ENCODE results near the gene ADGRF4.

Gene ADGRF4

DNA sequence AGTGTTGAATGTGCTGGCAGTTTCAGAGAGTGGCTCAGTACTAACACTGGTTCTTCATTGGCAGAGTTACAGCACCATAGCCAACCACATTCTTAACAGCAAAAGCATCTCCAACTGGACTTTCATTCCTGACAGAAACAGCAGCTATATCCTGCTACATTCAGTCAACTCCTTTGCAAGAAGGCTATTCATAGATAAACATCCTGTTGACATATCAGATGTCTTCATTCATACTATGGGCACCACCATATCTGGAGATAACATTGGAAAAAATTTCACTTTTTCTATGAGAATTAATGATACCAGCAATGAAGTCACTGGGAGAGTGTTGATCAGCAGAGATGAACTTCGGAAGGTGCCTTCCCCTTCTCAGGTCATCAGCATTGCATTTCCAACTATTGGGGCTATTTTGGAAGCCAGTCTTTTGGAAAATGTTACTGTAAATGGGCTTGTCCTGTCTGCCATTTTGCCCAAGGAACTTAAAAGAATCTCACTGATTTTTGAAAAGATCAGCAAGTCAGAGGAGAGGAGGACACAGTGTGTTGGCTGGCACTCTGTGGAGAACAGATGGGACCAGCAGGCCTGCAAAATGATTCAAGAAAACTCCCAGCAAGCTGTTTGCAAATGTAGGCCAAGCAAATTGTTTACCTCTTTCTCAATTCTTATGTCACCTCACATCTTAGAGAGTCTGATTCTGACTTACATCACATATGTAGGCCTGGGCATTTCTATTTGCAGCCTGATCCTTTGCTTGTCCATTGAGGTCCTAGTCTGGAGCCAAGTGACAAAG, 17.0 kb upstream of the ADGRF4 start:
- no peak for DNase-seq (ENCODE audit: low read depth in 2 of 2)

DNA sequence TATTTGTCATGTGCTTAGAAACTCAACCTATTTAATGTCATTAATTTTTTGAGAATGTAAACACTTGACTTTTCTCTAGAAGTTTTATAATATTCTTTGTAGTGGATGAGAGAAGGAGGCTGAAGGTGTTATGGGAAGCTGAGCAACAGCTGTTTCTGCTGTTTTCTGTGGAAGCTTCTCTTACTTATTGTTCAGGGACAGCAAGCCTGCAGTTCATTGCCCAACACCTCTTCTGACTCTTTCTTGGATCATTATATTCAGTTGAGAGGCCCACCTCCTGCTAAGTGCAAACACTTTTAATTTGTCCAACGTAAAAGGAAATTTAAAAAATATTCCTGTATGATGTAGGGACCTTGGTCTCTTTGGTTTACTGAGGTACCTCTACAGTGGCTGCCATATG, 12.0 kb upstream of the ADGRF4 start:
- no peak for DNase-seq (ENCODE audit: low read depth in 2 of 2)

DNA sequence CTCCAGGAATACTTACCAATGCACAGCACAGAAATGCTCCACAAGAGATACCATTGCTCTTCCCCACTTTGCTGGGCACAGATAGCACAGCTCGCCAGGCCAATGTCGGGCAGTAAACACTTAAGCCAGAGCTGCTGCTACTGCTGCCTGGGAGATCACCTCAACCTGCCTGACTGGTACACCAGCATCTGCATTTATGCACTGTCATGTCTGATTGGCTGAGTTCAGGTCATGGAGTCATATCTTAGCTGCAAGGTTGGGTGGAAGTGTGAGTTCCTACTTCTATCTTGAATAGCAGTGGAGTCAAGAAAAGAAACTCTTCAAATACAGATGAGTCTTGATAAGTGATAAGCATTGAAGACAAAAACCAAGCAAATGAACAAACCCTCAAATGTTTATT, 10.9 kb upstream of the ADGRF4 start:
- no peak for DNase-seq (ENCODE audit: low read depth in 2 of 2)

DNA sequence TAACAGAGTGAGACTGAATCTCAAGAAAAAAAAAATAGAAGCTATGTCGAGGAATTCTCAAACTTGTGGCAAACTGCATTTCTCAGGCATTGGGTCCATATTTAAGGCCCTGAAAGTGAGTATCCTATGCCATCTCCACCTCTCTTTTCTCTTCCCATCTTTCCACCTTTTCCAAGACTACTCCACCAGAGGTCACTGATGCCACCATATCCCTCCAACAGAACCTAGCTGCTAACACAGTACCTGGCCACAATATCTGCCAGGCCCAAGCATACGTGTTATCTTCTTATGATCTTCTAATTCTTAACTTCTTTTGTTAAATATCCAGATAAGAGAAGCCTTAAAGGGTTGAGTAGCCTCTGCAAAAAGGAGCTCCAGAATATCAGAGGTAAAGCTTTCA, 8.2 kb upstream of the ADGRF4 start:
- DNase-seq (ENCODE audit: low read depth in 2 of 2) = no peak

DNA sequence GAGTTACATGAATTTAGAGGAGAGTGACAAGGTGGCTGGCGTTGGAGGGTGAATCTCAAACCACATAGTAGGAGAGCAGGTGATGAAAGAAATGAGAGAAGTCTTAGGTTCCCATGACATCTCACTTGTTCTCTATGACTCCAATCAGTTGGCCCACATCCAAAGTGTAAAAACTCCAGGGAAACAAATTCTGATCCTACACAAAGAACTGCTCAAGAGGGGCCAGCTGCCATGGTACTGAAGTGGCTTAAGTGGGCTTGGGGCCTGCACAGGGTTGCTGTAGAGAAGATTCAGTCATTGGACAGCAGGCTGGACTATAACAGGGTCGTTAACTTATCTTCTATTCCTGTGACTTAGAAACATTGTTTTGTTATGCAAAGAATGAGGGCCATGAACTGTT, 7.6 kb upstream of the ADGRF4 start:
- no peak for DNase-seq (ENCODE audit: low read depth in 2 of 2)

DNA sequence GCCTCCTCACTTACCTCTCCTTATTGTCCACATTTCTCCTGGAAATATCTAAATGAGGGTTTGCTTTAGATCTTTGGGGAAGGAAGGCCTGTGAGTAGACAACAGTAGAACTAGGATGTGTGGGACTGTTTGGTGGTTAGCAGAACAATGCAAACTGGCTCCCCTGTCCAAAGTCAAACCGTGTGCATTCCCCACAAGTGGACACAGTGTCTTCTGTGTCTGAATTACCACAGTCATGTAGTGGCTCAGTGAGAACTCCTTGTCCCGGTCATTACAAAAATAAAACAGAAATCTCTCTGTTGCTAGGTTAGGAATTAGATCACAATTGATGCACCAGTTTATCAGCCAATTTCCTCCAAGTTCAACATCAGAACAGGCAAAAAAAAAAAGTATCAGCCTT, 455 bp upstream of the ADGRF4 start:
- no peak for DNase-seq (ENCODE audit: low read depth in 2 of 2)

DNA sequence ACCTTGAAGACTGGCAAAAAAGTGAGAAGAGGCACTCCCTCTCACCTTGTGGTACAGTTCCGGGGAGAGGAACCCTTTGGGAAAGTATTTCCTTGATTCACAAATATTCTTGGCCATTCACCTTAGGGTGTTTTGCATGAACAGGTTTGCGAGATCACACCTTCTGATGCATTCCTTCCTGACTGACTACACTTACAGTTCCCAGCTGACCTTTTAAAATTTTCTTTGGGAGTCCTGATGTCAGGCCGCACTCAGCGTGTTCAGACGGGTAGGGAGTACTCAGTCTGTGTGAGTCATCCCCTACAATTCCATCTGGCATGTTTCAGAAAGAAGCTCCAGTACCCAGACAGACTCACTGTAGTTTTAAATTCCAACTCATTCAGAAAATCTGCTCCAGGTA, 1.7 kb downstream of the ADGRF4 start:
- no peak for DNase-seq (ENCODE audit: low read depth in 2 of 2)

DNA sequence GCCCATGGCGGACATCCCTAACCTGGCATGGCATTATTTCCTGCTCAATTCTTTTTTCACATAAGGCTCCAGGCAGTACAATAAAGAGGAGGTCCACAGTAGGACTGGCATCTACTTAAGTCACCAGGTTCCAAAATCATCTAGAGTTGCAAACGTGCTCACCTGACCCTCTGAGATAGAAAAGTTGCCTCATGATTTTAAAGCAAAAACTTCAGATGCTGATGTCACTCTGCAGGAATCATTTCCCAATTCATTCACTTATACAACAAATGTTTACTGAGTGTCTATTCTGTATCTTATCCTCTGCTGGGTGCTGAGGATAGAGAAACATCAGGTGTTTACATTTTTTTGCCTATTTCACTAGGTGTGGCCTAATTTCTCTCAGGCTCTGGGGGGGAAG, 2.2 kb downstream of the ADGRF4 start:
- no peak for DNase-seq (ENCODE audit: low read depth in 2 of 2)

DNA sequence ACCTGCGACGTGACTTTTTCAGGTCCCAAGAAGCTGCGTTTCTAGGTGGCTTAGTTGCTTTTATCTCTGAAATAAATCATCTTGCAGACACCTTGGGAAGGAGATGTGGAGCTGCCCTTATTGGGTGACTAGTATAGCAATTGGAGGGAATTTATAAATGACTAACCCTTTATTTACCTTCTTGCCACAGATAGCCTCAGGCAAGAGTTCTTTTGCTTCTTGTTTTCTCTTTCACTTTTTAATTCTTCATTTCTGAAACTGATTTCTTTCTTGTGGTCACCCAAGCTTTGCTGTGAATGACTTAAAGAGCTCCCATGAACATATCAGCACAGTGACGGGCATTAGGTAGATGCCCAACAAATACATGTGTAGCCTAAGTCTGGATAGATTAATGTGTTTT, 3.0 kb downstream of the ADGRF4 start:
- no peak for DNase-seq (ENCODE audit: low read depth in 2 of 2)

DNA sequence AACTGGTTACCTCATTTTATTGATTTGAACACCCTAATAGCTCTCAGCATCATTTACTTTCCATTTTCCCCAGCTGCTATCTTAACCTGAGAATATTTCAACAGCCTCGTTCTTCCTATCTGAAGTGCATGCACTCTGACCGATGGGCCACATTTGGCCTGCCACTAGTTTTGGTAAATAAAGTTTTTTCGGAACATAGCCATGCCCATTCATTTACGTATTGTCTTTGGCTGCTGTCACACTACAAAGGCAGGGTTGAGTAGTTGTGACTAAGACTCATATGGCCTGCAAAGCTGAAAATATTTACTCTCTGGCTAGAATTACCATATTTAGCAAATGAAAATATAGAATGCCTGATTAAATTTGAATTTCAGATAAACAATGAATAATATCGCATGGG, 10.8 kb downstream of the ADGRF4 start:
- no peak for DNase-seq (ENCODE audit: low read depth in 2 of 2)

DNA sequence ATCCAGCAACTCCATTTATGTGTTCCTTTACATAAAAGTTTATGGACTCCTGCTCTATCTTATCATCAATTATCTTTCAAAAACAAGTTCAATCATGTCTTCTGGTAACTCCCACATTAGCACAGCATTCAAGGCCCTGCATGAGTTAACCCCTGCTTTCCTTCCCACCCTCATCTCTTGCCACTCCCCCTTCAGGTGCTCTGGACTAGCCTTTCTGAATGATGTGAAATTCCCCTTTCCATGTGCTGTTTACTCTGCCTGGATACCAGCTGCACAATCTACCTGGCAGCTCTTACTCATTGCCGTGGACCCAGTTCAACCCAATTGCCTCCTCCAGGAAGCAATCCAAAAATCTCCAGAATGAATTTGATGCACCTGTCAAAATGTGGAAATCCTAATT, 11.9 kb downstream of the ADGRF4 start:
- DNase-seq (ENCODE audit: low read depth in 2 of 2) = no peak

DNA sequence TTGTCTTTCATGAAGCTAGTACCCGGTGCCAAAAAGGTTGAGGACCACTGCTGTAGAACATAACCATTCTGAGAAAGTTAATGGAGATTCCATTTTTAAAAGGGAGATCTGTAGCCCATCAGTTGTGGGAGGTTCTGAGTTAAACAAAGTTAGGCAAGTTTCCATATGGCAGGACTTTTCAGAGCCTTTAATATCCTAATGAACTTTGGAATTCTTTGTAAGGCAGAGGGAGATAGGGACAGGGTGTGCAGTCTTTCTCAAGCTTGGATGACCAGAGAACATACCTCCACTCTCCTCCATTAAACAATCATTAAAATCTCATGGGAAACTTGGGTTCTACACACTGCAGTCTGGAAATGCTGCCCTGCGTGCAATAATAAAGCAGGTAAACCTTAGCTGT, 14.8 kb downstream of the ADGRF4 start:
- no peak for DNase-seq (ENCODE audit: low read depth in 2 of 2)

DNA sequence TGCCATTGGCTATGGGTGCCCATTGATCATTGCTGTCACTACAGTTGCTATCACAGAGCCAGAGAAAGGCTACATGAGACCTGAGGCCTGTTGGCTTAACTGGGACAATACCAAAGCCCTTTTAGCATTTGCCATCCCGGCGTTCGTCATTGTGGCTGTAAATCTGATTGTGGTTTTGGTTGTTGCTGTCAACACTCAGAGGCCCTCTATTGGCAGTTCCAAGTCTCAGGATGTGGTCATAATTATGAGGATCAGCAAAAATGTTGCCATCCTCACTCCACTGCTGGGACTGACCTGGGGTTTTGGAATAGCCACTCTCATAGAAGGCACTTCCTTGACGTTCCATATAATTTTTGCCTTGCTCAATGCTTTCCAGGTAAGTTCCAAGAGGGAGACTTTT, 16.4 kb downstream of the ADGRF4 start:
- DNase-seq (ENCODE audit: low read depth in 2 of 2) = no peak

DNA sequence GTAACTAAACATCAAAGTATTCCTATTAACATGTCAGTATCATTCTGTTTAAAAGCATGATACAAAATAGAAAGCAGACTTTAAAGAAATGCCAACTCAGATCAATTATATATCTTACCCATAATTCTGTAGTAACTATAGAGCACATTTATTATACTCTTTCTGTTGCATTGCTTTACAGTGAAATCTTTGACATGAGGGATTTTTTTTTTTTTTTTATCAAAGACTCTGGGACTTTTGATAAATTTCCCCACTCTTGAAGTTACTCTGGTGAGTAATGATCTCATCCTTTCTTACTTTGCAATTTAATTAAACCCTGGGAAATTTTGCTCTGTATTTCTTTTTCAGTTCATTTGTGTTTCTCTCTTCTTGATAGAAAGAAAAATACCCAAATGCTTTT, 17.4 kb downstream of the ADGRF4 start:
- DNase-seq (ENCODE audit: low read depth in 2 of 2) = no peak

DNA sequence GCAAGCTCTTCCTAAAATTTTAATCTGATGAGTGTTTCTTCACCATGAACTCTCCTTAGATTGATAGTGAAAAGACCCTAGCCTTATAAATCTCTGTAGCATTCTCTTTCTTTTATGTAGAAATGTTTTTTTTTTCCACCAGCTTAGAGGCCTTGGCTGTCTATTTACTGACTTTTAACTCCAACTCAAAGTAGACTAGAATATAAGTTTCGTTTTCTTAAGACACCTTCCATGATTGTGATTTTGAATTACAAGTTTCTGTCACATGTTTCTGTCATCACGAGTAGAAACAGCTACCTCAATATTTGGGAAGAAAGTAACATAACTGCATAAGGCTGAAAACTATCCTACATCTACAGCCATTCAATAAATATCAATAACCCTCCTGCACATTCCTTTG, 17.8 kb downstream of the ADGRF4 start:
- DNase-seq (ENCODE audit: low read depth in 2 of 2) = no peak

DNA sequence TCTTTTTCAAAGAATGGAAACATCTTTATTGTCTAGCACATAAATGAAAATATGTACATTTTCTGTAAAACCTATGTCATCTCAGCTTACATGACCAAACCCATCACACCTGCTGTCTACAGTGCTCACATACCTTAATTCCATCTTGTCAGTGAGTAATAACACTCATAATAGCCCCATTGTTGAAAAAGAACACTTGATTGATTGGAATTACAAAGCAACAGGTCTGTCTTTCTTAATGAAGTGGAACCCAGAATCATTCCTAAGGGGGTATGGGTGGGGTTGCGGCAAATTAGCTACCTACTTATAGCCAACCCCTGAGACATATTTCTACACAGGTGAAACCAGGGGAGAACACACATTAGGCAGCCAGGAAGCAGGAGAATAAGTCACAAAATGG, 20.2 kb downstream of the ADGRF4 start:
- DNase-seq (ENCODE audit: low read depth in 2 of 2) = no peak

DNA sequence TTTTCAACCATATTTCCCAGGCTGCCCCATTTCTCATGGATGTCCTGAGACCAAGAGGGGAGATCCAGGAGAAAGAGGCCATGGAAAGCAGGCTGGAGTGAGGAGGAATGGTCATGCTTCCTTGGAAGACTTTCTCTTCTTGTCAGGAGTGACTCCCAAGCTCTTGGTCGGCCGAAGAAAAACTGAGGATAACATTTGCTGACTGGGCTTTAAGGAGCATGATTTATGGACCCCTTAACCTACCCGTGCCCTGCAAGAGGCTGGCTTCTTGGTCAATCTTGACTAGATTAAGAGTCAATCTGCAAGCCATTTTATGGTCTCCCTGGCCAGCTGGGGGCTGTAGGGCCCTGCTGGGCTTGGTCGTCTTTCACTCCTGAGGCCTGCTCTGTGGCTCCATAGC, 22.8 kb downstream of the ADGRF4 start:
- no peak for DNase-seq (ENCODE audit: low read depth in 2 of 2)

DNA sequence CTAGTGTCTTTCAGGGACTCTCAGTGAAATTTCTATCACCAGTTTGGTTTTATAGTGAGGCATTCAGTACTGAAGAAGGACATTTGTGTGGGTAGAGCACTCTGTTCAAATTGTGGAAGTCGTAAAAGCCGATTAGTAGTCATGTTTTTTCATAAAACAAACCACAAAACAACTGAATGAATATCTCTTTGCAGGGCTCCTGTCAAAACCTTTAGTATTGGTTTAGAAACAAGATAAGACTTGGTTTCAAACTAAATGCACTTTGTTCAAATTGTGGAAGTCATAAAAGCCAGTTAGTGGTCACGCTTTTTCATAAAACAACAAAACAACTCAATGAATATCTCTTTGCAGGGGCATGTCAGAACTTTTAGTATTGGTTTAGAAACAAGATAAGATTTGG, 23.8 kb downstream of the ADGRF4 start:
- no peak for DNase-seq (ENCODE audit: low read depth in 2 of 2)

DNA sequence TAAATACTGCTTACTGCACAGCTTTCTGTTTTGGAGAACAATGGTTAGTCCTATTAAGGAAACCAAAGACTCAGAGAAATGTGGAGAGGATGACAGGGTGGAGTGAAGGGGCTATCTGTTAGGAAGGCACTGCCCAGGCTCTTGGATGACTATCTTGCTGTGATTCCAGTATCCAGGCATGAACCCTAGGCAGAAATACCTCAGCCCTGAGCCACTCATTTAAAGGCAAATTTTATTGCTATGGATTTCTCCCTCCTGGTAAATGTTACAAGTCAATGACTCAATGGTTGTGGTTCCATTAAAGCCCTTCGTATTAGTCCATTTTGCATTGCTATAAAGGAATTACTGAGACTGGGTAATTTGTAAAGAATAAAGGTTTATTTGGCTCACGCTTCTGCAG, 25.9 kb downstream of the ADGRF4 start:
- DNase-seq (ENCODE audit: low read depth in 2 of 2) = no peak

DNA sequence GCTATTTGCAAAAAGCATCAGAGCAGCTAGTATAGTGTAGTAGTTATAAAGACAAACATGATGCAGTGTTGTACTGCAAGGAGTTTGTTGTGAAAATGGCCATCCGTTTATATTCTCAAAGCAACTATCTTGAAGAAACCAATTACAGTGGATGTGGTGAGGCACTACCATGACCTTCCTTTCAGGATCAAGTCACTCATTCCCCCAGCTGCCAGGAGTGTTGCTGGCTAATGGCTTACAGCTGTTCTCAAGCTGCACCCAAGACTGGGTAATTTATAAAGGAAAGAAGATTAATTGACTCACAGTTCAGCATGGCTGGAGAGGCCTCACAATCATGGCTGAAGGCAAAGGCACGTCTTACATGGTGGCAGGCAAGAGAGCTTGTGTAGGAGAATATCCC, 29.0 kb downstream of the ADGRF4 start:
- DNase-seq (ENCODE audit: low read depth in 2 of 2) = no peak

DNA sequence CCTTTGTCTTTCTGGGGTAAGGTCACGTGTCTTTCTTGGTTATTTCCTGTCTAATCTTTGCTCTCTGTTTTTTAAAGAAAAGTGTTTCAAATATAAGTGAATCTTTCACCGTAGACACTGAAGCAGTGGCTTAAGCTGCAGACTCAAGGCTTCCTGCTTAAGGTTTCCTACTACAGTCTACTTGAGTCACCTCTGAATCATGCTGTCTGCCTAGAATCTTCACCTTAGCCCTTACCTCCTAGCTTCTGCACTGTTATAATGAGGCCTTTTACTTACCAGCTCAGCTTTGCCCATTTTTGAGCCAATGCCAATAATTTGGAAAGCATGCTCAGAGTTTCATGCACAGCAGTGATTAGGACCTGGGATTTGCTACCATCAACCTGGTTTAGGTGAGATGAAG, 30.6 kb downstream of the ADGRF4 start:
- DNase-seq (ENCODE audit: low read depth in 2 of 2) = no peak

DNA sequence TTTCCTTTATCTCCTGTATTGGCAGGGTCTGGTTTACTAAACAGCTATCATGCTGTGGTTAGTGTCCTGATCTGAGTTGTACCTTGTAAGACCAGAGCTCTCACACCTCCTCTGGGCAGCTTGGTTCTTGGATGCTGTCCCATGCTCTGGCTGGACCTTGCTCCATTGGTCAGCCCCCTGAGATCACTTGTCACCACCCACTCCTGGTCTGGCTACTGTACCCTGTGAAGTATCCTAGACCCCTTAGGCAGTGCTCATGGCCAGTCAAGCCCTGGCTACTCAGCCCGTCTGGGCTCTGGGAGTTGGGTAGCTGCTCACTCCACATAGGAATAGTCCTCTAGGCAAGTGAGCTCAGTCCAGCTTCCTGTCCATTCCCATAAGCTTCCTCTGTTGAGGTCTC, 31.1 kb downstream of the ADGRF4 start:
- DNase-seq (ENCODE audit: low read depth in 2 of 2) = no peak

DNA sequence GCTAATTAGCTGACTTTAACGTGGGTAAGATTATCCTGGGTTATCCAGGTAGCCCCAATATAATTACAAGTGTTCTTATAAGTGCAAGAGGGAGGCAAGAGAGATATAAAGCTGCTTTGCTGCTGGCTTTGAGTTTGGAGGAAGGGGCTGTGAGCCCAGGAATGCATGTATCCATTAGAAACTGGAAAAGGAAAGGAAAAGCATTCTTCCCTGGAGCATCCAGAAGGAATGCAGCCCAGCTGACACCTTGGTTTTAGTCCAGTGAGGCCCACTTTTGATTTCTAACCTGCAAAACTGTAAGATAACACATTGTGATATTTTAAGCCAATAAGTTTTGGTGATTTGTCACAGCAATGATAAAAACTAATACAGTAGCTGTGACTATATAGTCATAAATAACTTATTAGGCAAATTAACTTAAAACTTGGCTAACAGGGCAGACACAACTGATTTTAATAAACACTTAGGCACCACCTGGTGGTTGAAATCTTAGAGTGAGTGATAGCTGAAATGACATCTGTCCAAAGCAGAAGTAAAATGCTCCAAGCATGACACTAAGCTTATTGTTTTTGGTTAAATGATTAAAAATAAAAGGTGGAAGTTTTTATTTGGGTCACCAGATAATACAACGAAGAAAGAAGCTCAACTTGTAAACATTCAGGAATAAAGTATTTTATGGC, 35.6 kb downstream of the ADGRF4 start:
- no peak for DNase-seq (ENCODE audit: low read depth in 2 of 2)

Data from stimulated activated CD8-positive, alpha-beta memory T cell treated with anti-CD3 and anti-CD28 coated beads, Interleukin-15, amount 100 ng/mL, for 4 hours (primary cell).